GM19395 (cell line): Measurements from ENCODE around the gene SPEM2.
A peak's percentile ranks its signal among the peaks of the same experiment; 100 is the strongest.

Experiments
- ATAC-seq: cut with Tn5 transposase; IDR thresholded peaks from one replicate; pipeline ENCODE4 v1.9.1; 2021; ENCODE audit warnings: mild to moderate bottlenecking, moderate library complexity; ENCODE audit not compliant: unreplicated experiment

The SPEM2 gene

GRCh38 chr17:7425316-7425715 is at the start of gene SPEM2:
SPEM2 (plus strand) TSS chr17:7425616; CDS start chr17:7425689, 73 bp downstream.
- no peak for ATAC-seq

DNA sequence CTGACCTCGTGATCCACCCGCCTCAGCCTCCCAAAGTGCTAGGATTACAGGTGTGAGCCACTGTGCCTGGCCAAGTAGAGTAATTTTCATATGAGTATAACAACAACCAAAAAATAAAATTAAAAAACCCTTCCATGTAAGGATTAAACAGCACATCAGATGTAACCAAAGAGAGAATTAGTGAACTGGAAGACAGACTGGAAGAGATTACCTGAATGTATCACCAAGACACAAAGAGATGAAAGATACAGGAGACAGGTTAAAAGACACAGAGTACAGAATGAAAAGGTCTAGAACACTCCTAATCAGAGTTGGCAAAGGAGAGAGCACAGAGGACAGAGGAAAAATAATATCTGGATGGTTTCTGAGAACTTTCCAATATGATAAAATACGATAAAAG is 46.3 kb upstream of the SPEM2 start:
- no peak for ATAC-seq

- ATAC-seq, result no peak
Observed at GRCh38 chr17:7380321-7380720, 45.1 kb upstream of the SPEM2 start.

- no peak for ATAC-seq
Observed at GRCh38 chr17:7380855-7381683, 44.3 kb upstream of the SPEM2 start, which contains the start of gene TNK1. TNK1 (plus strand) TSS chr17:7381089; CDS start chr17:7382927, 1,838 bp downstream.

DNA sequence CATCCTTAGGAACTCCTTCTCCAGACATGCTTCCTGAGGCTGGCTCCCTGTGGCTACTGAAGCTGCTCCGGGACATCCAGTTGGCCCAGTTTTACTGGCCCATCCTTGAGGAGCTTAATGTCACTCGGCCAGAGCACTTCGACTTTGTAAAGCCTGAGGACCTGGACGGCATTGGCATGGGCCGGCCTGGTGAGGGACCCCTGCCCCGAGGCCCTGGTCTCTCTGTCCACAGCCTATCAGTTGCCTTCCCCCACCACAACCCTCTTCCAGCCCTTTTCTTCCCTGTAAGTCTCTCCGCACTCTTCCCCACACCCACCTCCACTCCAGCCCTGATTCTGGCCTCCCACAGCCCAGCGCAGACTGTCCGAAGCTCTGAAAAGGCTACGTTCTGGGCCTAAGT is 42.5 kb upstream of the SPEM2 start:
- ATAC-seq, result no peak

DNA sequence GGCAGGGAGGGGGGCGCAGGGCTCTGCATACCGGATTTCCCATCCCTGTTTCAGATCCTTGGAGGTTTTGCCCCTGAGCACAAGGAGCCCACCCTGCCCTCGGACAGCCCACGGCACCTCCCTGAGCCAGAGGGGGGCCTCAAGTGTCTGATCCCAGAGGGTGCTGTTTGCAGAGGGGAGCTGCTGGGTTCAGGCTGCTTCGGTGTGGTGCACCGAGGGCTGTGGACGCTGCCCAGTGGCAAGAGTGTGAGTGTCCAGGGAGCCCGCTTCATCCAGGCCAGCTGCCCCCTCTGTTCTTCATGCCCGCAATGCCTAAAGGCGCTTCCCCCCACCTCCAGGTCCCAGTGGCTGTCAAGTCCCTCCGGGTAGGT is 42.1 kb upstream of the SPEM2 start:
- no peak for ATAC-seq

GRCh38 chr17:7383742-7384488 is 41.5 kb upstream of the SPEM2 start:
- ATAC-seq, result no peak

GRCh38 chr17:7384489-7385081 is 40.8 kb upstream of the SPEM2 start:
- no peak for ATAC-seq

- ATAC-seq, result no peak
Observed at GRCh38 chr17:7388856-7389255, 36.6 kb upstream of the SPEM2 start.

- ATAC-seq, result no peak
Observed at GRCh38 chr17:7389924-7390910, 35.2 kb upstream of the SPEM2 start.

- ATAC-seq, result no peak
Observed at GRCh38 chr17:7391307-7391706, 34.1 kb upstream of the SPEM2 start.

DNA sequence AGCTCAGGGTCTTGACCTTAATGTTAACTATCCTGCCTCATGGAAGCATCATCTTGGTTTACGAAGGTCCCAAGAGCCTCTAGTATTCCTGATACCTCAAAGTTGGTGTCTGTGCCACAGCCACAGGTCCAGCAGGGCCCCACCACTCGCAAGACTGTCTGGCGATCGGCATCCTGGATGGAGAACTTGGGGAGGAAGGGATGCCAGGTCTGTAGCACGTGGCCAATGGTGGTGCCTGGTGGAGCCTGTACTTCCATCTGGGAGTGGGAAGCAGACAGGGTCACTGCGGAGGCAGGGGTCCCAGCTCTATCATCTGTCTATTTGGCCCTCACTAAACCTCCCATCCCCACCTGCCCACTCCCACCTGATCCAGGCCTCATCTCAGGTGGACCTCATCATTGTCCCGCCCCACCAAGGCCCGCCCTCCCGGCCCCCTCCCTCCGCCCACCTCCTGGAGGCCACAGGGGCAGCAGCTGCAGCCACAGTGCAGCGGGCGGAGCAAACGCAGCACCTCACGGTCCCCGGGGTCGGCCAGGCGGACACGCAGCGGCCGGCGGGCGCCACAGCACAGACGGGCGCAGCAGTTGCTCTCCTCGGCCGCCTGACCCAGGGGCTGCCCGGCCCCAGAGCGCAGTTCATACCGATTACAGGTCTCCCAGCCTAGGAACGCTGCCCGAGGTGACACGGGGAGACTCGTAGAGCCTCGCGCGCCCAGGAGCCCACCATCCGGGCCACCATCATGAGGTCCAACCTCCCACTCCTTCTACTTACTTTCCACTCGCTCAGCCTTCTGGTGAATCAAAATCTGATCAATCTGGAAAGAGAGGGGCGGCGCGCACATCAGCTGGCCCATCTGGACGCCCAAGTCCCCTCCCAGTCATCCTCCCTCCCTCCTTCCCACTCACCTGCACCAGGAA is 32.5 kb upstream of the SPEM2 start:
- no peak for ATAC-seq

DNA sequence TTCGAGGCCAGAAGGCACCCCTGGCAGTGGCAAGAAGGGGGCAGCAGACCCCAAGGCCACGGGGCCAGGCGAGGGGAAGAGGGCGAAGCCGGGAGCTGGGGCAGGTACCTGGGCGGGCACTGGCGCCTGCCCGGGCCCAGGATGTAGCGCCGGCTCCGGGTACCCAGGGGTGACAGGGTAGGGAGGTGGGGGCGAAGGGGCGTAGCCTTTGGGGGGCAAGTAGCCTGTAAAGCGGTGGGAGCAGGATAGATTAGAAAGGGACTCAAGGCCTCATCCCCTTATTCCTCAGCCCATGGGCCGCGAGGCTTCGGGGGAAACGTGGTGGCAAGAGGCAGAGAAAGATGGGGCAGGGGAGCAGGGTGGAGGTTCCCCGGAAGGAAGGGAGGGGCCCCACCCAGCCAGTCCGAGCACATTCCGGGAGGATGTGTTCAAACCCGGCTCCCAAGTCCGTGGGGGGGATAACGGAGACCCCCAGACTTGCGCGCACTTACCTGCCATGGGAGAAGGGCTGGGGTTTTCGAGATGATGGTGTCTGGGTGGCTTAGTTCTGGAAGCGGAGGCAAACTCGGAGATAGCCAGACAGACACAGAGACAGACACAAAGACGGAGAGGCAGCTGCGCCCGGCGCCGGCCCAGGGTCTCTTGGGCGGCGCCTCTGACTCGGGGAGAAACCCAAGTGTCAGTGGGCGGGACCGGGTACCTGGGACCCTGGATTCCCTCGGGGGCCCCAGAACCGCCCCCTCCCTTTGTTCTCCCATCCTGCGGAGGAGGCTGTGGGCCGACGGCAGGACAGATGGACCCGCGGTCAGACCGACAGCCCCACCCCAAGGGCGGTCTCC is 31.6 kb upstream of the SPEM2 start:
- ATAC-seq, result no peak

GRCh38 chr17:7394452-7395191 is 30.8 kb upstream of the SPEM2 start, which contains the start of gene PLSCR3:
PLSCR3 (minus strand) TSS chr17:7394525; CDS start chr17:7394110, 415 bp downstream.
- no peak for ATAC-seq

GRCh38 chr17:7396147-7396546 is 29.3 kb upstream of the SPEM2 start:
- ATAC-seq, result no peak

GRCh38 chr17:7398612-7399011 is 26.8 kb upstream of the SPEM2 start:
- no peak for ATAC-seq

DNA sequence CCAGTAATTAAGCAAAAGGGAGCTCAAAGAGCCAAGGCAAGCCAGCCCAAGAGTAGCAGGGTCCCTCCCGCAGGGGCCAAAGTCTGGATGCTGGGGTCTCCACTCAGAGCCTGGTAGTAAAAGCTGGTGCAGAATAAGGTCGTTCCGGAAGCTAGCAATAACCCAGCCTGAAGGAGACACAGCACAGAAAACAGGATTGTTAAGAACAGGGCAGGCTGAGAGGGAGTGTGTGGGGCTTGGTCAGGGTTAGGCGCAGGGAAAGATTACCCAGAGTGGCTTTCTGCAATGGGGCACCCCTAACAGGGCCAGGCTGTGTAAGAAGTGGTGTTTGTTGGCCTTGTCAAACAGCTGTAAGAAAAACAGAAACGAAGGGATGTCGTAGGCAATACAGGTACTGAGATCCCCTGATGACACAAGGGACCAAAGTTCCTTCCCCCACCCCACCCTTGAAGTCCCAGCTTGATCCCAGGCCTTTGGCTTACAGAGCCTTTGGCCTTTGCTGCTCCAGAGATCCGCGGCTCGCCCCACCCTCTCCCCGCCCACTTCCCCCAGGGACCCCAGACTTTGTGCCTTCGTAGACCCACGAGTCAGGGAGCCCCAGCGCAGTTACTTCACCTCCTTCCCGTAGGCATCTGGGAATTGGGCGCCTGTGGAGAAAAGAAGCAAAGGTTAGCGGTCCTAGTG is 22.2 kb upstream of the SPEM2 start:
- ATAC-seq, result no peak

GRCh38 chr17:7403727-7403976 is 21.8 kb upstream of the SPEM2 start:
- ATAC-seq, result peak; percentile 28
